IMR-90 (cell line): ENCODE results near the gene AXIN2. TPM values are rescaled to one million over a fixed set of nuclear protein-coding genes. Genes with fewer than 3 reads are reported as not detected.

Experiments used
- ATAC-seq: fragments of 200-7000 bp; cut with Tn5 transposase; 2 replicates; pipeline ENCODE4 v1.9.1; 2020; ENCODE audit warnings: low read depth, mild to moderate bottlenecking, moderate library complexity
- BruUV-seq: library from RNA; stranded (reverse); fragments of 400-500 nt; replicated peaks from 2 replicates; lab custom pipeline; 2021; lab: Mats Ljungman, UMichigan
- CTCF ChIA-PET: fragments of 300-600 bp; formaldehyde crosslinking; extraction: SDS; loops from one replicate; lab custom pipeline; 2021; ENCODE audit warnings: antibody characterized with exemption; lab: Yijun Ruan, JAX
- POLR2A ChIA-PET: fragments of 300-600 bp; sonication (Branson Sonifier 250); formaldehyde crosslinking; loops from one replicate; lab custom pipeline; 2022; ENCODE audit warnings: antibody characterized with exemption; ENCODE audit not compliant: unreplicated experiment; lab: Charles Lee
- DNase-seq: peaks from one replicate; pipeline ENCODE4 v3.0.0; 2013
- H2AFZ ChIP-seq: replicated peaks from 2 replicates; pipeline ENCODE3; 2013; ENCODE audit warnings: low read length, mild to moderate bottlenecking; ENCODE audit not compliant: poor library complexity
- H2AK5ac ChIP-seq: 2 replicates; pipeline ENCODE4 v1.6.1; 2013; ENCODE audit warnings: low read depth, low read length, inconsistent platforms
- H2AK9ac ChIP-seq: replicated peaks from 2 replicates; pipeline ENCODE3; 2013; ENCODE audit warnings: mild to moderate bottlenecking, low read depth, low read length, moderate library complexity; ENCODE audit not compliant: poor library complexity
- H2BK120ac ChIP-seq: 2 replicates; pipeline ENCODE4 v1.6.1; 2013; ENCODE audit warnings: low read depth, low read length, inconsistent platforms
- H2BK15ac ChIP-seq: 3 replicates; pipeline ENCODE4 v1.6.1; 2013; ENCODE audit warnings: low read depth, low read length, inconsistent platforms
- H2BK20ac ChIP-seq: 2 replicates; pipeline ENCODE4 v1.6.1; 2013; ENCODE audit warnings: low read depth, mild to moderate bottlenecking, inconsistent platforms, low read length, moderate library complexity
- H2BK5ac ChIP-seq: 2 replicates; pipeline ENCODE4 v1.6.1; 2013; ENCODE audit warnings: mild to moderate bottlenecking, low read depth, low read length, inconsistent platforms; ENCODE audit not compliant: poor library complexity, severe bottlenecking
- H3K14ac ChIP-seq: replicated peaks from 2 replicates; pipeline ENCODE4 v1.6.1; 2013; ENCODE audit warnings: low read depth, low read length, inconsistent platforms
- H3K18ac ChIP-seq: 2 replicates; pipeline ENCODE4 v1.6.1; 2013; ENCODE audit warnings: low read depth, low read length, control low read depth
- H3K23ac ChIP-seq: 2 replicates; pipeline ENCODE4 v1.6.1; 2013; ENCODE audit warnings: low read depth, low read length, inconsistent platforms
- H3K27ac ChIP-seq: 2 replicates; pipeline ENCODE4 v1.5.1; 2013; ENCODE audit warnings: mild to moderate bottlenecking, control low read depth, low read length; ENCODE audit not compliant: insufficient read depth
- H3K27me3 ChIP-seq: 2 replicates; pipeline ENCODE4 v1.6.1; 2013; ENCODE audit warnings: low read length; ENCODE audit not compliant: control insufficient read depth, insufficient read depth
- H3K36me3 ChIP-seq: 2 replicates; pipeline ENCODE4 v1.6.1; 2013; ENCODE audit warnings: low read length, mixed read lengths; ENCODE audit not compliant: control insufficient read depth, insufficient read depth
- H3K4ac ChIP-seq: 2 replicates; pipeline ENCODE4 v1.6.1; 2013; ENCODE audit warnings: low read depth, low read length, inconsistent platforms
- H3K4me1 ChIP-seq: 2 replicates; pipeline ENCODE4 v1.6.1; 2013; ENCODE audit warnings: low read length, mixed read lengths; ENCODE audit not compliant: control insufficient read depth, insufficient read depth
- H3K4me2 ChIP-seq: 2 replicates; pipeline ENCODE4 v1.6.1; 2013; ENCODE audit warnings: low read depth, mild to moderate bottlenecking, control low read depth, low read length, moderate library complexity
- H3K4me3 ChIP-seq: 2 replicates; pipeline ENCODE4 v1.5.1; 2013; ENCODE audit warnings: low read depth, mild to moderate bottlenecking, control low read depth, low read length, moderate library complexity; ENCODE audit not compliant: insufficient read depth
- H3K56ac ChIP-seq: 2 replicates; pipeline ENCODE4 v1.6.1; 2013; ENCODE audit warnings: low read length, inconsistent platforms; ENCODE audit not compliant: insufficient read depth; ENCODE audit errors: extremely low read depth
- H3K79me1 ChIP-seq, 2 experiments: 2 replicates each; pipeline ENCODE4 v1.6.1; 2013; ENCODE audit warnings: low read length in 2 of 2, inconsistent platforms in 1 of 2, low read depth in 1 of 2
- H3K9ac ChIP-seq: 2 replicates; pipeline ENCODE4 v1.6.1; 2013; ENCODE audit warnings: low read depth, low read length, control low read depth
- H3K9me1 ChIP-seq: 2 replicates; pipeline ENCODE4 v1.6.1; 2013; ENCODE audit warnings: low read length, inconsistent platforms; ENCODE audit not compliant: insufficient read depth
- H3K9me3 ChIP-seq: 2 replicates; pipeline ENCODE4 v1.6.1; 2013; ENCODE audit warnings: low read length; ENCODE audit not compliant: control insufficient read depth, insufficient read depth
- H4K20me1 ChIP-seq: 2 replicates; pipeline ENCODE4 v1.6.1; 2013; ENCODE audit warnings: low read length, inconsistent platforms; ENCODE audit not compliant: insufficient read depth
- H4K5ac ChIP-seq: 2 replicates; pipeline ENCODE4 v1.6.1; 2013; ENCODE audit warnings: mild to moderate bottlenecking, low read depth, low read length, control low read depth
- H4K8ac ChIP-seq, 2 experiments: 2 replicates each; pipeline ENCODE4 v1.6.1; 2013; ENCODE audit warnings: low read depth in 2 of 2, low read length in 2 of 2, control low read depth in 1 of 2, inconsistent platforms in 1 of 2
- H4K91ac ChIP-seq: 2 replicates; pipeline ENCODE4 v1.6.1; 2013; ENCODE audit warnings: low read depth, low read length, inconsistent platforms; ENCODE audit not compliant: insufficient read depth
- BHLHE40 ChIP-seq: fragments of 150-350 bp; IDR thresholded peaks from 2 replicates; pipeline ENCODE4 v1.6.1; 2016; ENCODE audit warnings: mild to moderate bottlenecking, low read depth, low read length
- CHD1 ChIP-seq: IDR thresholded peaks from 2 replicates; pipeline ENCODE4 v1.6.1; 2012; ENCODE audit warnings: low read depth, low read length, improper control_type of control experiment
- FOS ChIP-seq: fragments of 150-350 bp; IDR thresholded peaks from 2 replicates; pipeline ENCODE4 v1.6.1; 2016; ENCODE audit warnings: low read depth, low read length
- MAFK ChIP-seq: IDR thresholded peaks from 2 replicates; pipeline ENCODE4 v1.6.1; 2012; ENCODE audit warnings: low read depth, low read length, improper control_type of control experiment
- NFE2L2 ChIP-seq: fragments of 150-350 bp; IDR thresholded peaks from 2 replicates; pipeline ENCODE4 v1.6.1; 2016; ENCODE audit warnings: low read depth, mild to moderate bottlenecking, low read length
- POLR2A ChIP-seq: IDR thresholded peaks from 2 replicates; pipeline ENCODE4 v1.6.1; 2012; ENCODE audit warnings: mild to moderate bottlenecking, low read depth, low read length
- RCOR1 ChIP-seq: IDR thresholded peaks from 2 replicates; pipeline ENCODE4 v1.6.1; 2012; ENCODE audit warnings: mild to moderate bottlenecking, low read length, improper control_type of control experiment; ENCODE audit not compliant: insufficient replicate concordance
- SMC3 ChIP-seq: fragments of 150-350 bp; IDR thresholded peaks from 2 replicates; pipeline ENCODE4 v1.6.1; 2016; ENCODE audit warnings: low read depth, mild to moderate bottlenecking, antibody characterized with exemption, low read length, moderate library complexity
- WGBS, 2 experiments: methylation state at CpG; one replicate each; pipeline versions ENCODE4 v1.1.5 to v1.1.7; 2013; ENCODE audit warnings: missing lambda C conversion rate in 2 of 2; ENCODE audit not compliant: insufficient read length in 1 of 2; ENCODE audit errors: extremely low coverage in 2 of 2; 5-methylcytosine and 5-hydroxymethylcytosine counted together
- dilution Hi-C: fragments of 300-500 bp; cut with HindIII; formaldehyde crosslinking; loops from one replicate; pipeline ENCODE4 v1.14.3; 2018; ENCODE audit warnings: low sequenced_read_pairs; ENCODE audit not compliant: unreplicated experiment
- in situ Hi-C: fragments of 300-500 bp; cut with MboI; formaldehyde crosslinking; loops from 3 replicates; pipeline ENCODE4 v1.14.3; 2019; ENCODE audit warnings: low sequenced_read_pairs, inconsistent platforms, mixed read lengths
- intact Hi-C: fragments of 100-400 bp; cut with micrococcal nuclease; formaldehyde crosslinking; loops from 2 replicates; pipeline ENCODE4 v1.10.0; 2022
- polyA plus RNA-seq, 3 experiments: library from polyadenylated mRNA; depleted of rRNA; stranded (reverse); fragments of >200 nt; gene quantifications; 2 replicates each; pipeline ENCODE4 v1.2.3, GENCODE V29; 2012; ENCODE audit warnings: low replicate concordance in 1 of 3
- total RNA-seq: library from RNA; depleted of rRNA; stranded (reverse); fragments of >200 nt; gene quantifications from 2 replicates; pipeline ENCODE4 v1.2.3, GENCODE V29; 2012
- TF ChIP-seq, protein P1 (sequence below): fragments of 150-350 bp; IDR thresholded peaks from 2 replicates; pipeline ENCODE4 v1.6.1; 2016; ENCODE audit warnings: low read depth, mild to moderate bottlenecking, low read length, moderate library complexity, borderline replicate concordance
- TF ChIP-seq, protein P2 (sequence below): fragments of 150-350 bp; IDR thresholded peaks from 2 replicates; pipeline ENCODE4 v1.6.1; 2017; ENCODE audit warnings: mild to moderate bottlenecking, antibody characterized with exemption, low read length, low read depth

Gene AXIN2
- total and polyA plus RNA-seq, 2 of the 4 experiments (the other 2 are of a cell fraction), result 0.91 to 1.8 TPM

DNA sequence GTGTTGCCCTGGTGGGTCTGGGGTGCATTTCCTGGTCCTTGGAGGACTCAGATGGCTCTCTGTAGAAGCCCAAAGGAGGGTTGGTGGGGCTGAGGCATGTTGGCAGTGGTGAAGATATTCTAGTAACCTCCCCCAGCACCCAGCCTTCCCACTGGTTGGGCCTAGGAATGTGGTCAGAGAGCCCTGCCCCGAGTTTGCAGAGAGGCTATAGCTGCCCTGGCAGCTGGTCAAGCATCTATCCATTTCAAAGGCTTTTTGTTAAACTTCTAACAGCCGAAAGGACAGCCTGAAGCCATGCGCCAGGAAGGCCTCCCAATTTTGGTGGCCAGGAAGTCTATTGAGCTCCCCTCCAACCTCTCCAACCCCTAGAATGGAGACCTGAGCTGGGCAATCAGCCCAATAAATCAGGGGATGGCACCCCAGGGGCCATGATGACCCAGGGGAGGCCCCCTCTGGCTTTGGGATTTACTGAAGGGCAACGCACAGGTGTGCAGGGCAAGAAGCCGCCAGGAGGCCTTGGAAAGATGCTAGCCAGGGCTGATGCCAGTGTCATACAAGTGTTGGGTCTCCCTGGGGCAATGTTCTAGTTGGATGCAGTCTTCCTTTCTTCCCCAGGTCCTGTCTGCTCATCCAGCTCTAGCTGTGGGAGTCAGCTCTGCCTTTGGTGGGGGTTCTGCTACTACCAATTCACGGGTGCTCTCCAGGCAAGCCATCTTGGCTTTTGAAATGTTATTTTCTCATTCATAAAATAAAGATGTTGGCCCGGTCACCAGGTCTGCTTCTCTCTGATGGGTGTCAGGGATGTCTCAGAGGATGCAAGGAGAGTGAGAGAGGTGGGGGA is 30.9 kb upstream of the AXIN2 start (continued):
- TF ChIP-seq BHLHE40, result no peak

DNA sequence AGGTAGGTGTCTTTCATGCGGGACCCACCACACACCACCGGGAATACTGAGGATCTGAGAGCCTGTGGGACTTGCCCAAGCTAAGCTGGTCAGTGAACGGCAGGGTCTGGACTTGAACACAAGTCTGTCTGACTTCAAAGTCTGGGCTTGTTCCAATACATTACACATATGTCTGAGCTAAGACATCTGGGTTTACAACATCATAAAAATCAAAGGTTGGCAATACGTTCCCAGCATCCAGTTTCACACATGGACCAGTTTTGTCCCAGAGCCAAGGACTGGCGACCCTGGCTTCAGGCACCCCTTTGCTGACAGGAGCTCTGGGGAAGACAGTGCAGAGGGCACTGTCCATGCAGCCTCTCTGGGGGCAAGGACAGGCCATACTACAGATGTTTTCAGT is 27.9 kb upstream of the AXIN2 start:
- no peak overlapping the region for H3K4ac ChIP-seq
- H2BK5ac ChIP-seq, result no peak overlapping the region
- H4K20me1 ChIP-seq, result no peaks in the 10 kb centered on the region
- no peaks in the 10 kb centered on the region for H3K36me3 ChIP-seq
- intact Hi-C loops, result no loop called here
- DNase-seq (no peak), ATAC-seq (no peak)
- no peak overlapping the region for H3K56ac ChIP-seq
- no peaks in the 10 kb centered on the region for H3K79me1 ChIP-seq
- no peak overlapping the region for H2AK9ac ChIP-seq
- TF ChIP-seq, protein P1, sequence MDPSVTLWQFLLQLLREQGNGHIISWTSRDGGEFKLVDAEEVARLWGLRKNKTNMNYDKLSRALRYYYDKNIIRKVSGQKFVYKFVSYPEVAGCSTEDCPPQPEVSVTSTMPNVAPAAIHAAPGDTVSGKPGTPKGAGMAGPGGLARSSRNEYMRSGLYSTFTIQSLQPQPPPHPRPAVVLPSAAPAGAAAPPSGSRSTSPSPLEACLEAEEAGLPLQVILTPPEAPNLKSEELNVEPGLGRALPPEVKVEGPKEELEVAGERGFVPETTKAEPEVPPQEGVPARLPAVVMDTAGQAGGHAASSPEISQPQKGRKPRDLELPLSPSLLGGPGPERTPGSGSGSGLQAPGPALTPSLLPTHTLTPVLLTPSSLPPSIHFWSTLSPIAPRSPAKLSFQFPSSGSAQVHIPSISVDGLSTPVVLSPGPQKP, result no peak
- no peak for TF ChIP-seq RCOR1
- no peak for TF ChIP-seq NFE2L2
- no peak for TF ChIP-seq FOS
- no peak for TF ChIP-seq SMC3
- TF ChIP-seq POLR2A, result no peak
- TF ChIP-seq MAFK, result no peak
- no peak for TF ChIP-seq CHD1
- TF ChIP-seq, protein P2, sequence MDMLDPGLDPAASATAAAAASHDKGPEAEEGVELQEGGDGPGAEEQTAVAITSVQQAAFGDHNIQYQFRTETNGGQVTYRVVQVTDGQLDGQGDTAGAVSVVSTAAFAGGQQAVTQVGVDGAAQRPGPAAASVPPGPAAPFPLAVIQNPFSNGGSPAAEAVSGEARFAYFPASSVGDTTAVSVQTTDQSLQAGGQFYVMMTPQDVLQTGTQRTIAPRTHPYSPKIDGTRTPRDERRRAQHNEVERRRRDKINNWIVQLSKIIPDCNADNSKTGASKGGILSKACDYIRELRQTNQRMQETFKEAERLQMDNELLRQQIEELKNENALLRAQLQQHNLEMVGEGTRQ, result no peak
- no peak overlapping the region for H2BK120ac ChIP-seq
- H3K4me1 ChIP-seq, result no peaks in the 10 kb centered on the region
- dilution Hi-C loops, result no loop called here
- H2BK20ac ChIP-seq, result no peak overlapping the region
- 20% methylated on average over 1 of the region's 5 CpGs; no CpG with 5 or more reads in 1 of the 2 experiments for WGBS, 2 experiments
- in situ Hi-C loops, result no loop called here
- no peak overlapping the region for H2AFZ ChIP-seq
- H3K4me3 ChIP-seq, result no peak overlapping the region
- H3K4me2 ChIP-seq, result no peak overlapping the region
- no peak overlapping the region for H4K5ac ChIP-seq
- ChIA-PET CTCF (no interaction called here), POLR2A (no interaction called here)
- H4K91ac ChIP-seq, result no peak overlapping the region
- H3K9me3 ChIP-seq, result no peaks in the 10 kb centered on the region
- H3K27me3 ChIP-seq, result no peaks in the 10 kb centered on the region; the same call in 1 of the 2 replicates
- no peak overlapping the region for H2BK15ac ChIP-seq
- no TSS peak for BruUV-seq
- no peak overlapping the region for H3K9ac ChIP-seq
- no peak overlapping the region for H2AK5ac ChIP-seq
- H3K23ac ChIP-seq, result no peak overlapping the region
- no peak overlapping the region for H3K27ac ChIP-seq
- no peaks in the 10 kb centered on the region for H3K9me1 ChIP-seq
- no peak overlapping the region for H3K18ac ChIP-seq
- H3K14ac ChIP-seq, result no peak overlapping the region
- H4K8ac ChIP-seq, result no peak overlapping the region
